ENCODE results near the gene CYYR1. TPM values are rescaled to one million over a fixed set of nuclear protein-coding genes. Genes with fewer than 3 reads are reported as not detected.

The CYYR1 gene
- total and polyA plus RNA-seq, 7 donors: 1.8 to 13.0 (median 4.5) TPM

DNA sequence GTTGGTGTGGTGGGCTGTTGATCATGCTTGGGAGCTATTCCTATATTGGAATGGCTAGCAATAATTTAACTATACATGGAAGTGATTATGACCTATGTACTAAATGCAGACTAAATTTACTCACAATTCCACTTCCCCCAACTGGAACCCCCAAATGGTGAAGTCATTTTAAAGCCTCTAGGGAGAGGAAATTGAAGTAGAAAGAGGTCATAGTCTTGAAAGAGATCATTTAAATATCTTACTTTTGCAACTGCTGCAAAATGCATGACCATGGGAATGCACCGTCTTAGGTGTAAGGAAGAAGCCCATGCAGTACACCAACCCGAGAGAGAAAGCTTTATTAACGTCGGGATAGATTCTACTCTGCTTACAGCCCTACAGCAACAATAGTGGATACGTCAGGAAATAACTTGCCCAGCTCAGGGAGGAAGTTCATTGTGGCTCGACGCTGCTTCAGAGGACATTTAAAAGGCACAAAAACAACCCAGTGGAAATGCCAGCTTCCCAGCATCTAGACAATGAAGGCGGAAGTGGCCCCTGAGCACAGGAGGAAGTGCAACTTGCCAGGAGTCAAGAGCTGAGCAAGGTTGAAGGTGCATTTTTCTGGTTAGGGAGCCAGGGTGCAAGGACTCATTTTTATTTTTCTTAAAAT is 26.5 kb downstream of the CYYR1 start:
- DNase-seq: no peak
- no peak overlapping the region for H3K4me3 ChIP-seq
- TF ChIP-seq, protein P1, sequence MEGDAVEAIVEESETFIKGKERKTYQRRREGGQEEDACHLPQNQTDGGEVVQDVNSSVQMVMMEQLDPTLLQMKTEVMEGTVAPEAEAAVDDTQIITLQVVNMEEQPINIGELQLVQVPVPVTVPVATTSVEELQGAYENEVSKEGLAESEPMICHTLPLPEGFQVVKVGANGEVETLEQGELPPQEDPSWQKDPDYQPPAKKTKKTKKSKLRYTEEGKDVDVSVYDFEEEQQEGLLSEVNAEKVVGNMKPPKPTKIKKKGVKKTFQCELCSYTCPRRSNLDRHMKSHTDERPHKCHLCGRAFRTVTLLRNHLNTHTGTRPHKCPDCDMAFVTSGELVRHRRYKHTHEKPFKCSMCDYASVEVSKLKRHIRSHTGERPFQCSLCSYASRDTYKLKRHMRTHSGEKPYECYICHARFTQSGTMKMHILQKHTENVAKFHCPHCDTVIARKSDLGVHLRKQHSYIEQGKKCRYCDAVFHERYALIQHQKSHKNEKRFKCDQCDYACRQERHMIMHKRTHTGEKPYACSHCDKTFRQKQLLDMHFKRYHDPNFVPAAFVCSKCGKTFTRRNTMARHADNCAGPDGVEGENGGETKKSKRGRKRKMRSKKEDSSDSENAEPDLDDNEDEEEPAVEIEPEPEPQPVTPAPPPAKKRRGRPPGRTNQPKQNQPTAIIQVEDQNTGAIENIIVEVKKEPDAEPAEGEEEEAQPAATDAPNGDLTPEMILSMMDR (IDR thresholded peaks at IDR 0.05): no peak
- TF ChIP-seq POLR2A (IDR thresholded peaks at IDR 0.05) (no peak), POLR2AphosphoS5 (IDR thresholded peaks at IDR 0.05) (peak in 2 of 4 donors; percentile 14 to 23), EP300 (IDR thresholded peaks at IDR 0.05) (no peak)
- intact Hi-C loops (cut with DNase I): no loop called here
- no peaks in the 10 kb centered on the region for H3K9me3 ChIP-seq
- peak overlapping the region in 1 of 4 donors; percentile 60 for H3K27ac ChIP-seq
- H3K27me3 ChIP-seq: no peaks in the 10 kb centered on the region
- no peaks in the 10 kb centered on the region for H3K36me3 ChIP-seq
- no peaks in the 10 kb centered on the region for H3K4me1 ChIP-seq
- 72 to 87% methylated on average over 8 of the region's 8 CpGs for WGBS, 2 donors

DNA sequence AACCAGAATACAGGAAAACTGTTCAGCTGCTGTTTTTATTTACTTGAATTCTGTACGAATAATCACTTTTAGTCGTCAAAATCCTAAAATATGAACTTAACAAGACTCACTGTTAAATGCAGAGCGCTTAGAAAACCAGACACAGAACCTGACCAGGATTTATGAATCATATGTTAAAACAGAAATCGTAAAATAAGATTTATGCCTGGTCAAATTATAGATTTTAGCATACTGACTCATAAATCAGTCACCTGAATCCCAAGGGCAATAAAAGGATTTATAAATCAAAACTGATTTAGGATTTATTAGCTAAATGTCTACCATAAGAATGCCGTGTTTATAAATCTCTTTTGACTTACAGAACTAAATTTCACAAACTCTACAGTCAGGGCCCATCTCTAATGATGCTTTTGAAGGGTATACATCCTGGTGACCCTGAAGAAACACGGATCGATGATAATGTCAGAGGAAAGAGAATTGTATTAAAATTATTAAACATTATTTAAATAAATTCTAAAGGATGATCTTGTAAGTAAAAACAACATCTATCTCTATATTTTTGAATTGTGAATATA is 28.8 kb downstream of the CYYR1 start:
- intact Hi-C loops (cut with DNase I): no loop called here
- DNase-seq: no peak
- H3K4me3 ChIP-seq: no peak overlapping the region
- TF ChIP-seq POLR2A (IDR thresholded peaks at IDR 0.05) (no peak), EP300 (IDR thresholded peaks at IDR 0.05) (no peak), POLR2AphosphoS5 (IDR thresholded peaks at IDR 0.05) (no peak)
- TF ChIP-seq, protein P1 (IDR thresholded peaks at IDR 0.05): no peak
- no peaks in the 10 kb centered on the region for H3K27me3 ChIP-seq
- 78 to 82% methylated on average over 7 of the region's 7 CpGs for WGBS, 2 donors
- no peaks in the 10 kb centered on the region for H3K4me1 ChIP-seq
- H3K27ac ChIP-seq: no peak overlapping the region
- H3K9me3 ChIP-seq: no peaks in the 10 kb centered on the region
- H3K36me3 ChIP-seq: no peaks in the 10 kb centered on the region

DNA sequence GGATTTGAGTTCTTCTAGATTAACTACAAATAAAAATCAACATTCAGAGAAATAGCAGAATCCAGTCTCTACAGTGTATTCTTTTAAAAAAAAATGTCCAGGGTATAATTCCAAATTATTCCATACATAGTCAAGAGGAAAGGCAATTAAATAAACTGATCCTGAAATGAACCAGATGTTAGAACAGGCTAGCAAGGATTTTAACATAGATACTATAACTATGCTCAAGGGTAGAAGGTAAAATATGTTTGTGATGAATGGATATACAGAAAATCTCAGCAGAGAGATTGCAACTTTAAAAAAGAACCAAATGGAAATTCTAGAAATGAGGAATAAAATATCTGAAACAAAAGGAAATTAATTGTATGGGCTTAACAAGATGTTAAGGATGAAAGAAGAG is 32.4 kb downstream of the CYYR1 start:
- Histone ChIP-seq H3K27me3 (no peaks in the 10 kb centered on the region), H3K4me3 (no peak overlapping the region), H3K27ac (no peak overlapping the region), H3K4me1 (no peaks in the 10 kb centered on the region), H3K36me3 (no peaks in the 10 kb centered on the region), H3K9me3 (no peaks in the 10 kb centered on the region)
- TF ChIP-seq, protein P1 (IDR thresholded peaks at IDR 0.05): no peak
- TF ChIP-seq POLR2AphosphoS5 (IDR thresholded peaks at IDR 0.05) (no peak), EP300 (IDR thresholded peaks at IDR 0.05) (no peak), POLR2A (IDR thresholded peaks at IDR 0.05) (no peak)
- no peak for DNase-seq
- intact Hi-C loops (cut with DNase I): no loop called here

DNA sequence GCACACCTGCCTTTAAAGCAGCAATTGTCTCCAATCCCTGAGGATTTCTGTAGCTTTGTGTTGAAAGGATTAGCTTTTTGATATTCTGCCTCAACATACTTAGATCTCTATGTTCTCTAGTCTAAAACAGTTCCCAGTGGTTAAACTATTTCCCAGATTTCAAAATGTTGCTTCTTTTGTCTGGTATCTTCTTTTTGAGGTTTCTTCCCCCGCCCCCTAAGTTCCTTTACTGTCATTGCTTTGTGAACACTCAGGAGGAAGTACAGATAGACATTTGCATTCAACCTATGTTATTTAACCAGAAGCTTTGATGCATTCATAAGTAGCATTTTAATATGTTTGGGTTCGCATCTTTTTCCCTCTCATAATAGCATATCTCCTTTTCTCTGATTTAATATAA is 33.5 kb downstream of the CYYR1 start:
- TF ChIP-seq, protein P1 (IDR thresholded peaks at IDR 0.05): no peak
- TF ChIP-seq POLR2A (IDR thresholded peaks at IDR 0.05) (no peak), POLR2AphosphoS5 (IDR thresholded peaks at IDR 0.05) (no peak), EP300 (IDR thresholded peaks at IDR 0.05) (no peak)
- Histone ChIP-seq H3K27me3 (no peaks in the 10 kb centered on the region), H3K4me3 (no peak overlapping the region), H3K4me1 (no peaks in the 10 kb centered on the region), H3K27ac (no peak overlapping the region), H3K36me3 (no peaks in the 10 kb centered on the region), H3K9me3 (no peaks in the 10 kb centered on the region)
- no peak for DNase-seq
- WGBS, 2 donors: 74 to 88% methylated on average over 2 of the region's 2 CpGs
- intact Hi-C loops (cut with DNase I): no loop called here
